HepG2 (cell line): ENCODE results near the gene THBS4. TPM values are rescaled to one million over a fixed set of nuclear protein-coding genes. Genes with fewer than 3 reads are reported as not detected.

ENCODE experiments used
- CENPBD1 ChIP-seq: sonication (generic); formaldehyde crosslinking; IDR thresholded peaks from 2 replicates; pipeline ENCODE4 v1.8.0; 2022; ENCODE audit warnings: missing genetic modification reagents, low read depth, mild to moderate bottlenecking, borderline replicate concordance
- CREM ChIP-seq, 2 experiments: sonication (generic) in 1 of 2; formaldehyde crosslinking in 1 of 2; IDR thresholded peaks; 2 replicates each; pipeline versions ENCODE4 v1.4.0 to v1.6.1; 2016 to 2020; ENCODE audit warnings: antibody characterized with exemption in 1 of 2, mild to moderate bottlenecking in 1 of 2, missing genetic modification reagents in 1 of 2
- ERF ChIP-seq: IDR thresholded peaks from 2 replicates; pipeline ENCODE4 v1.6.1; 2018; ENCODE audit warnings: missing biosample characterization, missing genetic modification reagents
- FOXA1 ChIP-seq, 2 experiments: fragments of 450-650 bp in 1 of 2; sonication (generic) in 1 of 2; formaldehyde crosslinking in 1 of 2; IDR thresholded peaks; 2 replicates each; pipeline versions ENCODE4 v1.4.0 to v1.6.1; 2016 to 2020; ENCODE audit warnings: missing genetic modification reagents in 1 of 2
- FOXO1 ChIP-seq: sonication (generic); formaldehyde crosslinking; IDR thresholded peaks from 2 replicates; pipeline ENCODE4 v1.4.0; 2020; ENCODE audit warnings: missing genetic modification reagents
- JUN ChIP-seq: sonication (generic); formaldehyde crosslinking; IDR thresholded peaks from 2 replicates; pipeline ENCODE4 v1.4.0; 2020; ENCODE audit warnings: mild to moderate bottlenecking, missing genetic modification reagents
- MAZ ChIP-seq, 2 experiments: sonication (generic) in 1 of 2; formaldehyde crosslinking in 1 of 2; IDR thresholded peaks; 2 replicates each; pipeline versions ENCODE4 v1.5.0 to v1.6.1; 2012 to 2020; ENCODE audit warnings: low read depth in 2 of 2, mild to moderate bottlenecking in 2 of 2, borderline replicate concordance in 1 of 2, improper control_type of control experiment in 1 of 2, low read length in 1 of 2, missing genetic modification reagents in 1 of 2, moderate library complexity in 1 of 2
- MBD4 ChIP-seq: IDR thresholded peaks from 2 replicates; pipeline ENCODE4 v1.6.1; 2012; ENCODE audit warnings: low read length, inconsistent platforms, borderline replicate concordance
- NPAS2 ChIP-seq: sonication (generic); formaldehyde crosslinking; IDR thresholded peaks from 2 replicates; pipeline ENCODE4 v1.8.0; 2022; ENCODE audit warnings: mild to moderate bottlenecking, missing genetic modification reagents, borderline replicate concordance
- NR3C1 ChIP-seq: sonication (generic); formaldehyde crosslinking; IDR thresholded peaks from 2 replicates; pipeline ENCODE4 v1.4.0; 2020; ENCODE audit warnings: missing genetic modification reagents
- PITX1 ChIP-seq: sonication (generic); formaldehyde crosslinking; IDR thresholded peaks from 2 replicates; pipeline ENCODE4 v1.5.1; 2020; ENCODE audit warnings: mild to moderate bottlenecking, missing genetic modification reagents
- RFXAP ChIP-seq: sonication (generic); formaldehyde crosslinking; IDR thresholded peaks from 2 replicates; pipeline ENCODE4 v1.4.0; 2020; ENCODE audit warnings: missing genetic modification reagents, borderline replicate concordance
- SCMH1 ChIP-seq: sonication (generic); formaldehyde crosslinking; IDR thresholded peaks from 2 replicates; pipeline ENCODE4 v1.9.0; 2021; ENCODE audit warnings: missing genetic modification reagents, mild to moderate bottlenecking, borderline replicate concordance
- SNAI1 ChIP-seq: sonication (generic); formaldehyde crosslinking; IDR thresholded peaks from 2 replicates; pipeline ENCODE4 v1.5.0; 2020; ENCODE audit warnings: mild to moderate bottlenecking, missing genetic modification reagents, borderline replicate concordance
- ZFP36L2 ChIP-seq: sonication (generic); formaldehyde crosslinking; IDR thresholded peaks from 2 replicates; pipeline ENCODE4 v1.4.0; 2020; ENCODE audit warnings: missing genetic modification reagents
- ZFYVE20 ChIP-seq: sonication (generic); formaldehyde crosslinking; IDR thresholded peaks from 2 replicates; pipeline ENCODE4 v1.8.0; 2023; ENCODE audit warnings: low read depth, mild to moderate bottlenecking, moderate library complexity, missing genetic modification reagents, borderline replicate concordance
- ZNF225 ChIP-seq: sonication (generic); formaldehyde crosslinking; IDR thresholded peaks from 2 replicates; pipeline ENCODE4 v1.4.0; 2020; ENCODE audit warnings: mild to moderate bottlenecking, missing genetic modification reagents
- ZNF281 ChIP-seq: sonication (generic); formaldehyde crosslinking; IDR thresholded peaks from 2 replicates; pipeline ENCODE4 v1.4.0; 2020; ENCODE audit warnings: missing genetic modification reagents, borderline replicate concordance
- ZNF335 ChIP-seq: sonication (generic); formaldehyde crosslinking; IDR thresholded peaks from 2 replicates; pipeline ENCODE4 v1.4.0; 2020; ENCODE audit warnings: missing genetic modification reagents
- ZNF33A ChIP-seq: sonication (generic); formaldehyde crosslinking; IDR thresholded peaks from 2 replicates; pipeline ENCODE4 v1.5.1; 2020; ENCODE audit warnings: missing genetic modification reagents, mild to moderate bottlenecking, moderate library complexity, borderline replicate concordance
- ZNF609 ChIP-seq: sonication (generic); formaldehyde crosslinking; IDR thresholded peaks from 2 replicates; pipeline ENCODE4 v1.4.0; 2020; ENCODE audit warnings: mild to moderate bottlenecking, missing genetic modification reagents, borderline replicate concordance
- polyA plus RNA-seq, 8 experiments: library from polyadenylated mRNA; depleted of rRNA in 3 of 8; stranded (reverse) in 7 of 8; unstranded in 1 of 8; fragments of >200 nt; fragmentation: Illumina TruSeq in 4 of 8; extraction: Trizol in 4 of 8; gene quantifications; 2 replicates each; pipeline versions ENCODE4 v1.2.1 to v1.2.3, GENCODE V29; 2011 to 2016; ENCODE audit warnings: low read depth in 4 of 8, missing spikeins in 1 of 8, mixed read lengths in 1 of 8; ENCODE audit not compliant: insufficient read depth in 1 of 8
- total RNA-seq, 5 experiments: library from RNA; depleted of rRNA; stranded (reverse); fragments of >200 nt; fragmentation: Illumina TruSeq; extraction: Trizol; gene quantifications; 2 replicates each; pipeline ENCODE4 v1.2.3, GENCODE V29; 2016; ENCODE audit warnings: low read depth in 1 of 5

The THBS4 gene
- total and polyA plus RNA-seq, 2 of the 13 experiments (the other 11 are each of a cell fraction or from before 2014, with no cell fraction given), result 0.60 to 1.2 TPM

- TF ChIP-seq ZNF281, result peak; percentile 74
- TF ChIP-seq ERF (CRISPR knock-in tag), result 0 out of 2 replicates have a peak, but pooled peaks have one; percentile 19
- no peak for TF ChIP-seq SNAI1 (CRISPR knock-in tag)
- no peak for TF ChIP-seq NR3C1
- TF ChIP-seq RFXAP (CRISPR knock-in tag), result no peak
- no peak for TF ChIP-seq CENPBD1 (CRISPR knock-in tag)
- TF ChIP-seq ZNF225 (CRISPR knock-in tag), result no peak
- peak; percentile 72 for TF ChIP-seq JUN
- no peak for TF ChIP-seq NPAS2 (CRISPR knock-in tag)
- peak; percentile 49; the same call in 1 of the 2 replicates for TF ChIP-seq PITX1
- no peak for TF ChIP-seq FOXO1 (CRISPR knock-in tag)
- no peak for TF ChIP-seq ZFYVE20
- TF ChIP-seq CREM (IDR thresholded peaks at IDR 0.05), result peak; percentile 73; the same call in 1 of the 2 replicates
- no peak for TF ChIP-seq CREM (CRISPR knock-in tag; IDR thresholded peaks at IDR 0.05)
- TF ChIP-seq FOXA1 (IDR thresholded peaks at IDR 0.05), result no peak
- TF ChIP-seq FOXA1 (CRISPR knock-in tag; IDR thresholded peaks at IDR 0.05), result peak; percentile 88
- peak; percentile 73; the same call in 1 of the 2 replicates for TF ChIP-seq ZNF609 (CRISPR knock-in tag)
- TF ChIP-seq SCMH1, result no peak
- no peak for TF ChIP-seq MBD4
- no peak for TF ChIP-seq ZNF335 (CRISPR knock-in tag)
- no peak for TF ChIP-seq ZFP36L2 (CRISPR knock-in tag)
- no peak for TF ChIP-seq ZNF33A (CRISPR knock-in tag)
- no peak for TF ChIP-seq MAZ (IDR thresholded peaks at IDR 0.05; ENCODE audit: borderline replicate concordance, low read depth, low read length)
- no peak for TF ChIP-seq MAZ (CRISPR knock-in tag; IDR thresholded peaks at IDR 0.05; ENCODE audit: low read depth)
Observed at GRCh38 chr5:80105698-80106439, 70.7 kb downstream of the THBS4 start (continued).
